GM20431 (cell line): Measurements from ENCODE around the gene SPART.

ENCODE experiments used
- in situ Hi-C: fragments of 300-500 bp; cut with MseI, MboI; formaldehyde crosslinking; loops from one replicate; pipeline ENCODE4 v1.15.0; 2020; ENCODE audit warnings: low sequenced_read_pairs; ENCODE audit not compliant: unreplicated experiment

SPART gene

DNA sequence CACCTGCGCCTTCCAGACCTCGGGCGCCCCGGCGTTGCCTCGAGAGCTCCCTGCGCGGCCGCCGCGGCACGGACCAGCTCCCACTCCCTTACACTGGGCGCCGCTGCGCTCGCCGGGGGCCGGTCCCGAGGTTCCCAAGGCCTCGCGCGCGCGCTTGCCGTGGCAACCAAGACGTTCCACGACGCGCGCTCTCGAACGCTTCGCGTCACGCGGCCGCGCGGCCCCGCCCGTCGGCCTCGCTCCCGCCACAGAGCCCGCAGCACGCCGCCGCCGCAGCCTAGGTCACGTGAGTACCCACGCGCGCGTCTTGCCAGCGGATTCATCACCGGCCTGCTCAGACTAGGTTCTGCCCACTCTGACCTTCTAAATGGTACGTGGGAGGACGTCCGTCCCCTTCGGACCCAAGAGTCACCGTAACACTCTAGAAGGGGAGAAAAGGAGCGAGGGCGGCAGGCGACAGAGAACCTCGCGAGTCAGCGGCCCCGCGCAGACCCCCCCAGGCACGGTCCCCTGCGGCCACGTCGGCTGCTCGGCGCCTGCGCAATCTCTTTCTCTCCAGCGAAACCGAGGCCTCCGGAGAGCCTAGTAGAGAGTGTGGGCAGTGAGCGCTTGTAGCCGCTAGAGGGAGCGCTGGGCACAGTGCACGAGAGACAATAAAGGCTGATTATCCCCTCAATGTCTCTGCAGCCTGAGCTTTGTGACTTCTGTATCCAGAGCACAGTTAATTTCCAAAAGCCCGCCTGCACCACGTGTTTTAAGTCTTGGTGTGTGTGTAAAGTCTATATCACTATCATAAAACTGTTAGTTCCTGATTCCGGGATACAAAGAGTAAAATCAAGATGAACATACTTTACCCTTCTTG lies at the start of gene SPART:
Gene SPART, minus strand, starts transcription at position 173 of the 862 bp plus-strand sequence. CDS start 10,564 bp downstream, outside the sequence.
- in situ Hi-C loops: no loop called here

- in situ Hi-C loops: no loop called here
Measured at GRCh38 chr13:36395280-36395679, 49.1 kb upstream of the SPART start.

DNA sequence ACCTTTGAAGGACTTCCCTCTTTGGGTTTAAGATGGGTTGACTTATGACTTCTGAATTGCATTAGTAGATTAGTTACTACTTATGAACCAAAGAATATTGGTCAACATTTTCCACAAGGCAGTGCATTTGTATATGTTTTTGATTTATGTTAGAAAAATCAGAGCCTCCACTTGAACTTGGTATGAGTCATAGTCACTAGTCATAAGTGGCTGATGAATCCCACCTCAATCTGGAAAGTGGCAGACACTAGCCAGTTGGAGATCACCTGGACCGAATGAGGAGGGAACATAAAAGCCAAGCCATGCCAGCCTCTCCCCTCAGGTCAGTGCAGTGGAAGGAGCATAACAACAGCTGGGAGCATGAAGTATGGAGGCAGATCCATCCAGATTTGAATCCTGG lies 39.3 kb upstream of the SPART start:
- in situ Hi-C loops: no loop called here

- in situ Hi-C loops: no loop called here
Measured at GRCh38 chr13:36382030-36382429, 35.8 kb upstream of the SPART start.

DNA sequence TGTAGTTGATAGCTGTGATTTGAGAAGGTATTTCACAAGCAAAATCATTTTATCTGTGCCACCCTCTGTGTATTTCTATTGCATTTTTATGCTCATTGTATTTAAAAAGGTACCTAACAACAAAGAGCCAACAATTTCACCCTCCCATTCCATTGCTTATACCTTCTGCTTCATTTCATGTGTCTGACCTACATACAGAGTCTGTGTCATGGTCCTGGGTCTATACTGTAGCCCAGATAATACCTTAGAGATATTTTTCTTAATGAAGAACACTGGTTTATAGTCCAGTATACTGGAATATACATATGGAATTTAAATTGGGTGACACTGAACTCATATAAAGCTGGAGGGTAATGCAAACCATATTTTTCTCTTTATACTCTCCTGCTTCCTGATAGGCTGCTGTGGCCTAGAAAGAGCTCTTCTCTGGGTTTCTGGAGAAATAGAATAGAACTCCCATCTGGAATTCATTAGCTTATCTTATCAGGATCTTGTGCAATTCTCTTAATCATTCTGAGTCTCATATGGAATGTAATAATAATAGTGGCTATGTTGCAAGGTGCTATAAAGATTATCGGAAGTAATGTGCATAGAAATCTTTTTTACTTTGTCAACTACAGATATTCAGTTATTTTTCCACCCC lies 31.8 kb upstream of the SPART start:
- in situ Hi-C loops: no loop called here

DNA sequence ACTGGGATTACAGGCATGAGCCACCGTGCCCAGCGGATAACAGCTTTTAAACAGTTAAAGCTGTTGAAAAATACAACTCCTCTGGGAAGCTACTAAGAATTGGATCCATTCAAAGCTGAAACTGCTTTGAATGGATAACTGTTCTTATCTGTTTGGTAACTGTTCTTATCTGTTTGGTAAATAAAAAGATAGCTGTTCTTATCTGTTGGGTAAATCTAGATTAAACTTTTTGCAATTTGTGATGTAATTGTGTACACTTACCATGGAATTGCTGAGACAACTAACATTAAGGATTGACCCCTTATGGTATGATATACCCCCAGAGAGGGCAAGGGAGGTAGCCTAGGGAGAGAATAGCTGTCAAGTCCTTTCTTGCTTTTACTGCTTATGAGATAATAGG lies 27.9 kb upstream of the SPART start:
- in situ Hi-C loops: no loop called here

GRCh38 chr13:36371185-36371584 lies 25.0 kb upstream of the SPART start:
- in situ Hi-C loops: no loop called here

GRCh38 chr13:36370108-36370429 lies 23.9 kb upstream of the SPART start:
- in situ Hi-C loops: no loop called here

- in situ Hi-C loops: no loop called here
Measured at GRCh38 chr13:36369268-36370107, 23.3 kb upstream of the SPART start.

DNA sequence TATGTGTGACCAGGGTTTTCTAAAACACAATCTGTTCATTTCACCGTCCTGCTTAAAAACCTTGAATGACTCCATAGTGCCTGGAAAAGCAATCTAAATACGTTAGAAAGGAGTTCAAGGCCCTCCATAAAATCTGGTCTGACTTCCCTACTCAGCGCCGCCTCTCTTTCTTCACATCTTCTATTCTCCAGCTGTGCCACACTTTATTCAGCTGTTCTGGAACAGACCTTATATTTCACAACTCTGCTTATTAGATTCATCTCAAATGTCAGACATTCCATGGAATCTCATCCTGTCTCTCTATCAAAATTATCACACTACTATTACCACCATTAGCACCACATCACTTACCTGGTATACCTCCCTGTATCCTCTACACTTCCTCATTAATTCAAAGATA lies 19.8 kb upstream of the SPART start:
- in situ Hi-C loops: no loop called here

GRCh38 chr13:36363366-36363863 lies 17.2 kb upstream of the SPART start:
- in situ Hi-C loops: no loop called here

- in situ Hi-C loops: no loop called here
Measured at GRCh38 chr13:36362914-36363313, 16.7 kb upstream of the SPART start.

DNA sequence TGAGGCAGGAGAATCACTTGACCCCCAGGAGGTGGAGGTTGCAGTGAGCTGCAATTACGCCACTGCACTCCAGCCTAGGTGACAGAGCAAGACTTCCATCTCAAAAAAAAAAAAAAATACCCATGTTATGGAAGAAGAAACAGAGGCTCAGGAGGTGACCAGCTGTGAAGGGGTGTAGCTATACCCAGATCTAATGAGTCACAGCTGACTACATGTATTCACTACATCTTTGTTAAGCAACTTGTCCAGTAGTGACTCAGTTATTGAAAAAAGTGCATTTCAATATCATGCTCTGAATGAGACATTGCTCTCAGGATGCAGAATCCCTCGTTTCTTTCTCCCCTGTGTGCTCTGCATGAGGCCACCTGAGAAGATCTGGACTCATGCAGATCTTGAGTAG lies 16.1 kb upstream of the SPART start:
- in situ Hi-C loops: no loop called here

DNA sequence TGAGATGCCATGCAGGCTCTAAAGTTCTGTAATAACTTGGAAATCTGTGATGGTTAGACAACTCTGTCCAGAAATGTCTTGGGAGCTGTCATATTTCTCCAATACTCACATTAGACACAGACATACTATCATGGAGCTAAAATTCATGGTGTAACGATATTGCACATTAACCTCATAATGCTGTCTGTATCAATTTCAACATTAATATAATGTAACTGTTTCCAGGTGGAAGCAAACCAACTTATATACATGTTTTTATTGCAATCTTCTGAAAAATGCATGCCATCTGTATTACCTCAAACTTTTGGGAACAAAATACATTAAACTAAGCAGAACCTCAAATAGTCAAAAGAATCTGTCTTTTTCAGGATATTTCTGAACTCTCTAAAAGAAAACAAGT lies 14.7 kb upstream of the SPART start:
- in situ Hi-C loops: no loop called here

- in situ Hi-C loops: no loop called here
Measured at GRCh38 chr13:36359301-36359950, 13.2 kb upstream of the SPART start.

- in situ Hi-C loops: no loop called here
Measured at GRCh38 chr13:36358175-36358718, 12.1 kb upstream of the SPART start.

GRCh38 chr13:36357692-36358091 lies 11.5 kb upstream of the SPART start:
- in situ Hi-C loops: no loop called here

GRCh38 chr13:36357231-36357630 lies 11.0 kb upstream of the SPART start:
- in situ Hi-C loops: no loop called here

DNA sequence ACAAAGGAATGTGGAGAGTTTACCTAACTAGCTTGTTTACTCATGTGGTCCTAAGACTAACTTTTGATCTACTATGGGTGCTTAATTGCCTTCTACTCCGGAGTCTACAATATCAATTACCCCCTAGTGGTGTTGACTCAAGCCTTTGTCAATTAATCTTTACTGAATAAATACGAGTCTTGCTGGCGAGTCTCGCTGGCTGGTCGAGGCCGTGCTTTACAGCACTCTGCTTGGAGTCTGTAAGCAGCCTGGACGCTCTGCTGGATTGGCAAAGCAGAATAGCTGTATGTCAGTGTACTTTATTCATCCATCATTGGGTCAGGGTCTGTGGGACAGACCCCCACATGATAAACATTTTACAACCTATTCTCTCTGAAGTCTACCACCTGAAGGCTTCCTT lies 9.9 kb upstream of the SPART start:
- in situ Hi-C loops: no loop called here

DNA sequence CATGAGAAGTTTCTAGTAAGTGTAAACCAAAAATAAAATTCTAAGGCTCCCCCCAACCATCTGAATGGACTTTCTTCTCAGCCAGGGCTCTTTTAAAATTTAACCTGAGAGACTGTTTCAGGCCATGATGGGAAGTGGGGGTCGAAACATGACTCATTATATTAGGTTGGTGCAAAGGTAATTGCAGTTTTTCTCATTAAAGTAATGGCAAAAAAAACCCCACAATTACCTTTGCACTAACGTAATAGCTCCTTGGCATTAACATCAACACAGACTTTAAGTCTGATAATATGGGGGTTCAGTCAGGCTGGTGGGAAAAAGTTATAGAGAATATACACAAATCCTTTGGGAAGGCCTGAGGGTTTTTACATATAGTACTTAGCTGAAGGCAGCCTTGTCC lies 9.4 kb upstream of the SPART start:
- in situ Hi-C loops: no loop called here
